ENCODE results near the gene FOXJ1. TPM values are rescaled to one million over a fixed set of nuclear protein-coding genes. Genes with fewer than 3 reads are reported as not detected.

FOXJ1 gene
- total RNA-seq, 1 donor, result not detected

GRCh38 chr17:76087531-76087930 is 53.5 kb downstream of the FOXJ1 start:
- DNase-seq (ENCODE audit: low read depth), result no peak
- TF ChIP-seq CTCF (IDR thresholded peaks at IDR 0.05; ENCODE audit: insufficient read depth, low read length), result no peak
- H3K4me3 ChIP-seq (ENCODE audit: low read depth, low read length), result no peak overlapping the region

- DNase-seq (ENCODE audit: low read depth), result no peak
- TF ChIP-seq CTCF (IDR thresholded peaks at IDR 0.05; ENCODE audit: insufficient read depth, low read length), result no peak
Measured at GRCh38 chr17:76086384-76086783, 54.7 kb downstream of the FOXJ1 start.

More at GRCh38 chr17:76086384-76086783, 54.7 kb downstream of the FOXJ1 start:
- H3K4me3 ChIP-seq (ENCODE audit: low read depth, low read length), result no peak overlapping the region

Small RNAs within 50 kb of the gene (small RNA-seq; reads per million reads assigned to genes)
- not detected for gene MIR6868

Other genes starting within 250 kb of the FOXJ1 start
- 7.7 and 11.4 TPM in 2 replicates for gene TRIM65, start 244.3 kb downstream of the FOXJ1 start, total RNA-seq (ENCODE audit: low replicate concordance)
- 27.0 and 39.2 TPM in 2 replicates for gene MRPL38, start 236.4 kb downstream of the FOXJ1 start, total RNA-seq (ENCODE audit: low replicate concordance)
- gene FBF1, start 200.2 kb downstream of the FOXJ1 start, total RNA-seq (ENCODE audit: low replicate concordance), result 14.1 and 21.1 TPM in 2 replicates
- gene ACOX1, start 162.1 kb downstream of the FOXJ1 start, total RNA-seq (ENCODE audit: low replicate concordance), result 47.0 and 61.5 TPM in 2 replicates
- gene TEN1, start 162.0 kb downstream of the FOXJ1 start, total RNA-seq (ENCODE audit: low replicate concordance), result 16.0 and 18.3 TPM in 2 replicates
- 1.1 TPM in 1 of 2 replicates, not detected in the other for gene CDK3, start 140.4 kb downstream of the FOXJ1 start, total RNA-seq (ENCODE audit: low replicate concordance)
- gene EVPL, start 113.9 kb downstream of the FOXJ1 start, total RNA-seq (ENCODE audit: low replicate concordance), result not detected in 2 replicates
- gene SRP68, start 68.7 kb downstream of the FOXJ1 start, total RNA-seq (ENCODE audit: low replicate concordance), result 17.3 and 32.3 TPM in 2 replicates
- gene GALR2, start 66.5 kb downstream of the FOXJ1 start, total RNA-seq (ENCODE audit: low replicate concordance), result not detected in 2 replicates
- gene ZACN, start 62.1 kb downstream of the FOXJ1 start, total RNA-seq (ENCODE audit: low replicate concordance), result not detected in 2 replicates
- 40.8 and 88.5 TPM in 2 replicates for gene EXOC7, start 37.5 kb downstream of the FOXJ1 start, total RNA-seq (ENCODE audit: low replicate concordance)
- gene RNF157, start 99.2 kb upstream of the FOXJ1 start, total RNA-seq (ENCODE audit: low replicate concordance), result 0.08 and 0.18 TPM in 2 replicates
- 1.9 and 3.7 TPM in 2 replicates for gene UBALD2, start 124.1 kb upstream of the FOXJ1 start, total RNA-seq (ENCODE audit: low replicate concordance)
- gene QRICH2, start 167.0 kb upstream of the FOXJ1 start, total RNA-seq (ENCODE audit: low replicate concordance), result 1.8 and 2.2 TPM in 2 replicates
- gene PRPSAP1, start 212.7 kb upstream of the FOXJ1 start, total RNA-seq (ENCODE audit: low replicate concordance), result 48.1 and 57.9 TPM in 2 replicates
- 31.7 and 84.0 TPM in 2 replicates for gene SPHK1, start 243.4 kb upstream of the FOXJ1 start, total RNA-seq (ENCODE audit: low replicate concordance)

All from fibroblast of the aortic adventitia (primary cell).